Keratinocyte (primary cell): ENCODE data around the gene SIGLEC15. TPM values are rescaled to one million over a fixed set of nuclear protein-coding genes. Genes with fewer than 3 reads are reported as not detected.

Experiments
- DNase-seq: peaks from one replicate; pipeline ENCODE4 v3.0.0-alpha.2; 2011; ENCODE audit warnings: low read depth, missing footprints, low spot score
- FAIRE-seq: peaks from 2 replicates; lab custom pipeline; 2011; peaks lifted over from hg19 to GRCh38; lab: Jason Lieb, UNC
- H2AFZ ChIP-seq: 2 replicates; pipeline ENCODE4 v1.6.0; 2012; ENCODE audit warnings: low read length, control low read depth, inconsistent platforms; ENCODE audit not compliant: control insufficient read depth
- H3K27ac ChIP-seq: 2 replicates; pipeline ENCODE4 v1.5.1; 2011; ENCODE audit warnings: low read length; ENCODE audit not compliant: control insufficient read depth, insufficient read depth
- H3K27me3 ChIP-seq: 3 replicates; pipeline ENCODE4 v1.6.0; 2011; ENCODE audit warnings: low read length; ENCODE audit not compliant: control insufficient read depth, insufficient read depth; ENCODE audit errors: extremely low read depth
- H3K36me3 ChIP-seq, 2 experiments: 2 replicates in 1 of 2; 3 replicates in 1 of 2; pipeline ENCODE4 v1.5.1; 2011; ENCODE audit warnings: low read length in 2 of 2, mild to moderate bottlenecking in 1 of 2; ENCODE audit not compliant: control insufficient read depth in 2 of 2, insufficient read depth in 2 of 2; ENCODE audit errors: extremely low read depth in 1 of 2
- H3K4me1 ChIP-seq: 3 replicates; pipeline ENCODE4 v1.5.1; 2011; ENCODE audit warnings: low read length; ENCODE audit not compliant: control insufficient read depth, insufficient read depth; ENCODE audit errors: extremely low read depth
- H3K4me2 ChIP-seq: 3 replicates; pipeline ENCODE4 v1.6.0; 2011; ENCODE audit warnings: low read depth, low read length; ENCODE audit not compliant: control insufficient read depth, insufficient read depth; ENCODE audit errors: extremely low read depth
- H3K4me3 ChIP-seq, 3 experiments: fragments of 200-600 bp in 1 of 3; sonication (generic) in 1 of 3; 2 replicates in 2 of 3; 3 replicates in 1 of 3; pipeline ENCODE4 v1.5.1; 2011 to 2016; ENCODE audit warnings: low read length in 3 of 3, mild to moderate bottlenecking in 3 of 3, control low read depth in 2 of 3, inconsistent platforms in 1 of 3, low read depth in 1 of 3, mixed read lengths in 1 of 3, mixed run types in 1 of 3, moderate library complexity in 1 of 3; ENCODE audit not compliant: control insufficient read depth in 2 of 3, insufficient read depth in 2 of 3; ENCODE audit errors: extremely low read depth in 1 of 3
- H3K79me2 ChIP-seq: 2 replicates; pipeline ENCODE4 v1.6.0; 2012; ENCODE audit warnings: low read length; ENCODE audit not compliant: control insufficient read depth, insufficient read depth
- H3K9ac ChIP-seq: 3 replicates; pipeline ENCODE4 v1.6.0; 2011; ENCODE audit warnings: low read length; ENCODE audit not compliant: control insufficient read depth, insufficient read depth; ENCODE audit errors: extremely low read depth
- H3K9me1 ChIP-seq: 3 replicates; pipeline ENCODE4 v1.6.0; 2011; ENCODE audit warnings: low read length; ENCODE audit not compliant: control insufficient read depth, insufficient read depth; ENCODE audit errors: extremely low read depth
- H3K9me3 ChIP-seq: 2 replicates; pipeline ENCODE4 v1.5.1; 2012; ENCODE audit warnings: low read depth, low read length; ENCODE audit not compliant: control insufficient read depth
- H4K20me1 ChIP-seq: 3 replicates; pipeline ENCODE4 v1.6.0; 2011; ENCODE audit warnings: low read length; ENCODE audit not compliant: control insufficient read depth, insufficient read depth; ENCODE audit errors: extremely low read depth
- CTCF ChIP-seq, 3 experiments: IDR thresholded peaks in 1 of 3; conservative IDR thresholded peaks in 1 of 3; optimal IDR thresholded peaks in 1 of 3; 2 replicates in 2 of 3; 3 replicates in 1 of 3; pipeline versions ENCODE3 to v1.5.1; 2011; ENCODE audit warnings: low read length in 3 of 3, mild to moderate bottlenecking in 3 of 3, moderate library complexity in 2 of 3, control low read depth in 1 of 3, inconsistent platforms in 1 of 3; ENCODE audit not compliant: insufficient read depth in 2 of 3; ENCODE audit errors: extremely low read depth in 1 of 3
- EZH2 ChIP-seq: IDR thresholded peaks from one replicate; pipeline ENCODE4 v1.6.1; 2012; ENCODE audit warnings: inconsistent platforms, mild to moderate bottlenecking, low read length, moderate library complexity
- dilution Hi-C: fragments of 300-500 bp; cut with MboI; formaldehyde crosslinking; loops from one replicate; pipeline ENCODE4 v1.7.0; 2020; ENCODE audit warnings: low sequenced_read_pairs; ENCODE audit not compliant: extremely low pct_ligation_motif_present
- polyA plus RNA-seq, 5 experiments: library from polyadenylated mRNA; depleted of rRNA in 3 of 5; stranded (reverse) in 3 of 5; stranded (forward) in 1 of 5; unstranded in 1 of 5; fragments of >200 nt; gene quantifications; 1 replicate in 1 of 5; 2 replicates in 3 of 5; 3 replicates in 1 of 5; pipeline versions ENCODE4 v1.2.1 to v1.2.3, GENCODE V29; 2011 to 2012; ENCODE audit warnings: missing spikeins in 2 of 5, low read depth in 1 of 5, low replicate concordance in 1 of 5

The SIGLEC15 gene
- polyA plus RNA-seq, 1 donor (not counting 4 experiments of a cell fraction or from before 2014, with no cell fraction given): not detected

- H4K20me1 ChIP-seq: no peaks in the 10 kb centered on the region
- FAIRE-seq (no peak), DNase-seq (no peak)
- no peak overlapping the region for H3K27ac ChIP-seq
- no peak overlapping the region for H2AFZ ChIP-seq
- TF ChIP-seq EZH2: no peak
- no peak for TF ChIP-seq CTCF (optimal IDR thresholded peaks at IDR 0.05 in 1 of 3, IDR thresholded peaks at IDR 0.05 in 1 of 3, conservative IDR thresholded peaks at IDR 0.05 in 1 of 3; ENCODE audit: extremely low read depth in 1 of 3, insufficient read depth in 2 of 3, low read length in 3 of 3)
- no peaks in the 10 kb centered on the region for H3K79me2 ChIP-seq
- no peaks in the 10 kb centered on the region for H3K9me3 ChIP-seq
- H3K27me3 ChIP-seq: no peaks in the 10 kb centered on the region
- no peak overlapping the region for H3K4me2 ChIP-seq
- no peak overlapping the region for H3K9ac ChIP-seq
- peaks cover 12 to 19% of the 10 kb centered on the region in 2 experiments for H3K36me3 ChIP-seq
- no peak overlapping the region for H3K4me3 ChIP-seq
- no peaks in the 10 kb centered on the region for H3K9me1 ChIP-seq
- dilution Hi-C loops: no loop called here
- H3K4me1 ChIP-seq: no peaks in the 10 kb centered on the region
Measured at GRCh38 chr18:45849529-45849928, 24.1 kb downstream of the SIGLEC15 start.

- Histone ChIP-seq H3K36me3 (peaks cover 12 to 19% of the 10 kb centered on the region in 2 experiments), H3K4me1 (no peaks in the 10 kb centered on the region), H3K9ac (no peak overlapping the region), H3K79me2 (no peaks in the 10 kb centered on the region), H2AFZ (no peak overlapping the region), H3K4me2 (no peak overlapping the region), H3K4me3 (no peak overlapping the region), H4K20me1 (no peaks in the 10 kb centered on the region), H3K9me3 (no peaks in the 10 kb centered on the region), H3K9me1 (no peaks in the 10 kb centered on the region), H3K27me3 (no peaks in the 10 kb centered on the region), H3K27ac (no peak overlapping the region)
- TF ChIP-seq CTCF (optimal IDR thresholded peaks at IDR 0.05 in 1 of 3, IDR thresholded peaks at IDR 0.05 in 1 of 3, conservative IDR thresholded peaks at IDR 0.05 in 1 of 3; ENCODE audit: extremely low read depth in 1 of 3, insufficient read depth in 2 of 3, low read length in 3 of 3): peak; percentile 43 to 50 (median 46)
- no peak for TF ChIP-seq EZH2
- DNase-seq (no peak), FAIRE-seq (no peak)
- dilution Hi-C loops: no loop called here
Measured at GRCh38 chr18:45850021-45850420, 24.5 kb downstream of the SIGLEC15 start.
